Memory B cell (primary cell): ENCODE results near the gene PHF21A.

Experiments
- ATAC-seq: fragments of 150-1000 bp; cut with Tn5 transposase; 2 replicates; pipeline ENCODE4 v1.10.0; 2021; ENCODE audit warnings: low read depth, mild to moderate bottlenecking, moderate library complexity
- DNase-seq, 2 donors: peaks; one replicate each; pipeline ENCODE4 v3.0.0; 2022; ENCODE audit warnings: low spot score in 2 of 2
- H3K27ac Mint-ChIP-seq: one replicate; pipeline ENCODE4 v1.8.0; 2022; ENCODE audit warnings: mild to moderate bottlenecking, moderate library complexity, mixed read lengths
- H3K27me3 Mint-ChIP-seq: one replicate; pipeline ENCODE4 v1.8.0; 2022; ENCODE audit warnings: mixed read lengths
- H3K36me3 Mint-ChIP-seq: one replicate; pipeline ENCODE4 v1.8.0; 2022; ENCODE audit warnings: mild to moderate bottlenecking, mixed read lengths
- H3K4me1 Mint-ChIP-seq: one replicate; pipeline ENCODE4 v1.8.0; 2022; ENCODE audit warnings: mixed read lengths
- H3K4me3 Mint-ChIP-seq: one replicate; pipeline ENCODE4 v1.8.0; 2022; ENCODE audit warnings: mild to moderate bottlenecking, moderate library complexity, mixed read lengths
- H3K9me3 Mint-ChIP-seq: one replicate; pipeline ENCODE4 v1.8.0; 2022; ENCODE audit warnings: mixed read lengths

The PHF21A gene

DNA sequence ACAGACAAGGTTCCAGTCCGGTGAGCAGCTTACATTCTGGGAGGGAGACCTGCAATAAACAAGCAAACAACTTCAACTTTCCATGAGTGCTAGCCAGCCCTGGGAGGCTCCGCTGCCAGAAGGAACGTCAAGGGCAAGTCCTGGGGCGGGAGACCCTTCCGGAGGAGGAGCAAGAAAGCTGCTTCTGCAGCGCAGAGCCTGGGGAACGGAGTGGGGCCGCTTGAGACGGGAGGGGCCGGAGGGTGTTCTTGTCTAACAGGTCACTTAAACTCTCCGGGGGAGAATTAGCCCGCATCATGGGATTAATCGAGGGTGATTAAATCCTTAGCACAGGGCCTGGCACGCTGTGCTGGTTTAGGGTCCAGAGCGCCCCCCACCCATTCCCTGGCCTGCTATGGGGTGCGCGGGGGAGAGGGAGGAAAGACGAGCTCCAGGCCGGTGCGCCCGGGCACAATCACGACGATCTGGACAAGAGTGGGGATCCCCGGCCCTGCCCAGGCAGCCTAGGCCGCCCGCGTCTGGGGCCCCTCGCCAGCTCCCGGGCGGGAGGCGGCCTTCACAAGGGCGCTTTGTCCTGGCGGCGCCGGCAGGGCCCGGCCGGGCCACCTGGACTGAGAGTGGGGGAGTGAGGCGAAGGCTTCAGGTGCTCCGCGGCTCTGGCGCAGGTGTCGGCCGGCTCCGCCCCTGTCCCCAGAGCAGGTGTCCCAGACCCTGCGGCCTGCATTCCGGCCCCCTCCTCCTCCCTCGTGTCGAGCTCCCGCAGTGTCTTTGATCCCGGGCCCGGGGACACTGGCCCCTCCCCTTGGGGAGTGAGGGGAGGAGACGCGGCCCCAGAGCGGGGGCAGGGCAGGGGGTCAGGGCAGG lies 199.5 kb downstream of the PHF21A start:
- H3K36me3 Mint-ChIP-seq: peaks cover 8% of the 10 kb centered on the region

DNA sequence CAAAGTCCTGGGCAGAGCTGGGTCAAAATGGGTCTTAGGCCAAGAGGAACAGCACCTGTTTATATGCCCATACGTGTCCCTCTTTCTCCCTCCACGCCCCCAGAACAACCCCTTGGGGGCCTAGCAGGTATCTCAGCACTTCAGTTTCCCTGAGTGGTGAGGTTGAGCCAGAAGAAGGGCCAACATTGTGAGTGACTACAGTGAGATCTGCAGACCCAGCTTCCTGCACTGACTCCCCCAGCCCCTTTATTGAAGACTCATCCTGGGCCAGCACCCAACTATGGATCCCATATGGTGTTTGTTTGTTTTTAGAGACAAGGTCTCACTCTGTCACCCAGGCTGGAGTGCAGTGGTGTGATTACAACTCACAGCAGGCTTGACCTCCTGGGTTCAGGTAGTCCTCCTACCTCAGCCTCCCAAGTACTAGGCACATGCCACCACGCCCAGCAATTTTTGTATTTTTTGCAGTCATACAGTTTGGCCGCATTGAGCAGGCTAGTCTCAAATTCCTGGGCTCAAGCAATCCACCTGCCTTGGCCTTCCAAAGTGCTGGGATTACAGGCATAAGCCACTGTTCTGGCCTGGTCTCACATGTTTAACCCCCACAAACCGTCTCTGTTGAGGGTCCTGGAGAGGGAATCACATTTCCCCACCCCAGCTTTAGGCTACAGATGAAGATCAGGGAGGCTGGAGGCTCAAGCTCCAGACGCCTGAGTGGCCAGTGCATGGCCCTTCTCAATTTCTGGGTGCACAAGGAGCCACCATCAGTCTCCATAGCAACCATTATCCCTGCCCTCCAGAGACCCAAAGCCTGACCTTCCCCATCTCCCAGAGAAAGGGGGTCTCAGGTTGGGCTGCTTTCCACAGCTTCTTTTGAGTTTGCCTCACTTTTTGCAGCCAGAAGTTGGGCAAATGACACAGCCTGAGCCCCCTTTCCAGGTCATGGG lies 200.4 kb downstream of the PHF21A start:
- H3K36me3 Mint-ChIP-seq: peaks cover 8% of the 10 kb centered on the region
- ATAC-seq: no peak
- no peak for DNase-seq
- H3K27ac Mint-ChIP-seq: peak overlapping the region; percentile 74
- H3K4me3 Mint-ChIP-seq: peak overlapping the region; percentile 82
- no peaks in the 10 kb centered on the region for H3K9me3 Mint-ChIP-seq
- peaks cover 47% of the 10 kb centered on the region for H3K4me1 Mint-ChIP-seq
- no peaks in the 10 kb centered on the region for H3K27me3 Mint-ChIP-seq

More for the DNA sequence above, 199.5 kb downstream of the PHF21A start:
- DNase-seq: no peak
- Mint-ChIP-seq H3K4me3 (peak overlapping the region; percentile 82), H3K4me1 (peaks cover 40% of the 10 kb centered on the region), H3K27me3 (no peaks in the 10 kb centered on the region), H3K27ac (peak overlapping the region; percentile 74), H3K9me3 (no peaks in the 10 kb centered on the region)
- no peak for ATAC-seq

DNA sequence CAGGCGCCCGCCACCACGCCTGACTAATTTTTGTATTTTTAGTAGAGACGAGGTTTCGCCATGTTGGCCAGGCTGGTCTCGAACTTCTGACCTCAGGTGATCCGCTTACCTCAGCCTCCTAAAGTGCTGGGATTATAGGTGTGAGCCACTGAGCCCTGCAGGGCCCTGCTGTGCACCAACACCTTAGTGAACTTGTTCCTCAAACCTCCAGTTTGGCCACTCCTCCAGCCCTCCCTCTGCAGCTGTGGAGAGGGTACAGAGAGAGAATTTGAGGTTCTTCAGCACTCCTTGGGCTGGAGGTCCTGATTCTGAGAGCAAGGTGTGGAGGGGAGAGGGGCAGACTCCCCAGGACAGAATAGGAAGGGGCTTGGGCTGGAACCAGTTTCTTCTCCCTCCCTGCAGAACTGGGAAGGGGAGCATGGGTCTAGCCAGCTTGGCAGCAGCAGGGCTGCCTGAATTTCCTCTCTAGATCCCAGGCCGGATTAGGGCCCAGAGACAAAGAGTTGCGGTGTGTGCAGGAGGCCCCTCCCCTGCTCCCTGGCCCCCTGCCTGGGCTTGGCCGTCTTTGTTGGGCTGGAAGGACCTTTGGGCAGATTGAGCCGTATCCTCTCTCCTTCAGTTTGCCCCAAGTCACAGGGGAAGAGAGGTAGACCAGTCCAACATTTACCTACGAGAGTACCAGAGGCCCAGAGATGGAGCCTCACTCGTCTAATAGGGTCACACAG lies 201.3 kb downstream of the PHF21A start:
- peak overlapping the region; percentile 89 for H3K4me3 Mint-ChIP-seq
- H3K4me1 Mint-ChIP-seq: peaks cover 47% of the 10 kb centered on the region
- no peak for ATAC-seq
- DNase-seq: no peak
- H3K27ac Mint-ChIP-seq: peak overlapping the region; percentile 88
- H3K27me3 Mint-ChIP-seq: no peaks in the 10 kb centered on the region
- peaks cover 10% of the 10 kb centered on the region for H3K36me3 Mint-ChIP-seq
- no peaks in the 10 kb centered on the region for H3K9me3 Mint-ChIP-seq

DNA sequence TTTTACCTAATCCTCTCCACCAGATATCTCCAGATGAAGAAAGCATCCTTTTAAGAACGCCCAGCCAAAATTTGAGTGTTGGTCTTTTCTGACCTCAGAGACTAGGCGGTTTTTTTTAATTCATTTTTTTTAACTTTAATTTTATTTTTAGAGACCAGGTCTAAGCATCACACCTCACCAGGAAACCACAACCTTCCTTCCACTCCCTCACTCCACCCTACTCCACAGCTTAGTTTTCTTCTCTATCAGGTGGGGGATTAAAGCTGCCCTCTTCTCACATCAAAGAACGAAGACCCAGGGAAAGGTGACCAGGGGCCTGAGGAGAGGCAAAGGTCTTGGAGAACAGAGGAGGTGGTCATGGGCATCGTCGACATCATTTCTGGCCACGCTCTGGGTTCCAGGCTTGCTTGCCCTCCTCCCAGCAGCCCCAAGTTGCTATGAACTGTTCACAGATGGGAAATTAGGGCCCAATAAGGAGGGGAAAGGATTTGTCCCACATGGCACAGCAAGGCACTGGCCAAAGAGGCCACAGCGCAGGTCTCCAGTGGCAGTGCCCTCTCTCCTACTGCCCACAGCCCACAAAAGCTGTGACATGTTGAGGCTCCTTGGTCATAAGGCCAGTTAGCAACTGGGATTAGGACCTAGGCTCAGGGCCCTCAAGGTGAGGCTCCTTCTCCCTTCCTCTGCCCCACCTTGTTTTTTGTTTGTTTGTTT lies 202.1 kb downstream of the PHF21A start:
- no peaks in the 10 kb centered on the region for H3K27me3 Mint-ChIP-seq
- H3K27ac Mint-ChIP-seq: peak overlapping the region; percentile 88
- peaks cover 6% of the 10 kb centered on the region for H3K36me3 Mint-ChIP-seq
- DNase-seq: no peak
- H3K4me1 Mint-ChIP-seq: peaks cover 42% of the 10 kb centered on the region
- no peaks in the 10 kb centered on the region for H3K9me3 Mint-ChIP-seq
- no peak for ATAC-seq
- peak overlapping the region; percentile 89 for H3K4me3 Mint-ChIP-seq

DNA sequence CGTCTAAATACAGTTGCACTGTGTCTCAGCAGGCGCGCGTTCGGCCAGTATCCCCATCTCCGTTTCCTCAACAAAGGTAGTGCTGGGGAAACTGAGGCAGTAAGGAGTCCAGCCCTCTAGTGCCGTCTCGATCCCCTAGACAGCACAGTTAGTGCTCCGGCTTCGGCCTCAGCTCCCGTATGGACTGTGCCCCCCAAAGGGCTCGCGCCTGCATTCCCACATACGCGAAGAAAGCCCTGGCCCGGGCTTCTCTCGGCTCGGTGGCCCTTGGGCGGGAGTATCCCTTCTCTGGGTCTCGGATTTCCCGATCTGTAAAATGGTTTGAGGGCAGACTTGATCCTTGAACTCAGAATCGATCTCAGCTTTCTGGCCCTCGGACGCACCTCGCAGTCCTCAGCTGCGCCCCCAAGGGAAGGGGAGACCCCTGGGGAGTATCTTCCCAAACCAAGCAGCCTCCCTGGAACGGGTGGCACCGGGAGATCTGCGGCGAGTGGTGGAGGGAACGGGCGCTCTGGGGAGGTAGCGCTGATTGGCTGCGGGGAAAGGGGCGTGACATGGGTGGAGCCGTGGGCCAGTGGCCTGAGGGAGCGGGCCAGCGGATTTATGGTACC lies 202.8 kb downstream of the PHF21A start:
- peak overlapping the region; percentile 88 for H3K27ac Mint-ChIP-seq
- DNase-seq (no peak), ATAC-seq (no peak)
- H3K4me3 Mint-ChIP-seq: peak overlapping the region; percentile 89
- H3K27me3 Mint-ChIP-seq: no peaks in the 10 kb centered on the region
- no peaks in the 10 kb centered on the region for H3K9me3 Mint-ChIP-seq
- peaks cover 11% of the 10 kb centered on the region for H3K36me3 Mint-ChIP-seq
- peaks cover 41% of the 10 kb centered on the region for H3K4me1 Mint-ChIP-seq

DNA sequence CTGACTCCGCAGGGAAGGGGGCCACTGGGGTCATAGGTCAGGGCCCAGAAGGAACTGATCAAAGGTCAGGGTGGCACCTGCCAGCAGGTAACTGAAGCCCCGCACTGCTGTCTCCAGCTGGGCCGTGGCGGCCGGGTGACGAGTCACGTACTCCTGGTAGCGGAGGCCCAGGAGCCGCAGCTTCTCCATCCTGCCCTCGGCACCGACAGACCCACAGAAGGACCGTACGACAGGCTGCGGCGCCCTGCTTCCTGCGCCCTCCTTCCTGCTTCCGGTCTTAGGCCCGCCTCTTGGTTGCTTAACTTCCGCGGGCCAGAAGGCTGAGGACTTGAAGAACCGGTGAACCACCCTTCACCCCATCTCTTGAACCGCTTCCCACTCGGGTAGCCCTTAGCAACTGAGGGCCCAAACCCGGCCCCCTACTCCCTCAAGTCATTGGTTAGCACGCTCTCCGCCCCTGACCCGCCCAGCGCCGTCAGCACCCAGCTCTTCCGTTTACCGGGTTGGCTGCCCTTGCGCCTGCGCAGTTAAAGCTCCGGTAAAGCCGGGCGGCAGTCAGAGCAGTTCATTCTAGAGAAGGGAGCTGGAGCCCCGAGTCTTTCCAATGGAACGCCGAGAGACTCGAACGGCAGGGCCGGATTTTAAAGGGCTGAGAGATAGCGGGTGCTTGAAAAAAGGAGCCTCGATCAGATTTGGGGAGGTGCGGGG lies 203.5 kb downstream of the PHF21A start, which contains the start of gene PEX16:
Gene PEX16 (minus strand): TSS at position 255 of the 708 bp plus-strand sequence. CDS start 66 bp downstream, at position 189.
- Mint-ChIP-seq H3K4me1 (peaks cover 39% of the 10 kb centered on the region), H3K27ac (peak within 1 kb of the TSS; percentile 88), H3K9me3 (no peaks in the 10 kb centered on the region), H3K27me3 (no peaks in the 10 kb centered on the region), H3K4me3 (peak within 1 kb of the TSS; percentile 89), H3K36me3 (peaks cover 9% of the 10 kb centered on the region)
- DNase-seq: peak; percentile 84 to 91
- peak; percentile 83 for ATAC-seq

DNA sequence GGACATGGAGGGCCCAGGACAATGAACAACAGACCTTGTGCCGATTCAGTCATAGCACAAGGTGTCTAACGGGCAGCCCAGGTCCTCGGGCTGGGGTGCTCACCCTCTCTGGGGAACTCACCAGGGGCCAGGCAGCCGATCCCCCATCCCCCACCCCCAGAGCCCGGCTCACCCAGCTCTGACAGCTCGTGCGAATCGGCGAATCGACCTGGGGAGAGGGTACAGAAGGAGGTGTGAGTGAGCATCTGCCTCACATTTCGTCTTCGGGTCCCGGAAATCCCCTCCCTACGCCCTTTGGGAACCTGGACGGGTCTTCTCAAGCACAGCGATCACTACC lies 204.0 kb downstream of the PHF21A start:
- H3K4me3 Mint-ChIP-seq: peak overlapping the region; percentile 89
- no peaks in the 10 kb centered on the region for H3K27me3 Mint-ChIP-seq
- ATAC-seq: peak; percentile 1
- peaks cover 39% of the 10 kb centered on the region for H3K4me1 Mint-ChIP-seq
- no peak for DNase-seq
- no peaks in the 10 kb centered on the region for H3K9me3 Mint-ChIP-seq
- H3K27ac Mint-ChIP-seq: peak overlapping the region; percentile 88
- peaks cover 9% of the 10 kb centered on the region for H3K36me3 Mint-ChIP-seq

DNA sequence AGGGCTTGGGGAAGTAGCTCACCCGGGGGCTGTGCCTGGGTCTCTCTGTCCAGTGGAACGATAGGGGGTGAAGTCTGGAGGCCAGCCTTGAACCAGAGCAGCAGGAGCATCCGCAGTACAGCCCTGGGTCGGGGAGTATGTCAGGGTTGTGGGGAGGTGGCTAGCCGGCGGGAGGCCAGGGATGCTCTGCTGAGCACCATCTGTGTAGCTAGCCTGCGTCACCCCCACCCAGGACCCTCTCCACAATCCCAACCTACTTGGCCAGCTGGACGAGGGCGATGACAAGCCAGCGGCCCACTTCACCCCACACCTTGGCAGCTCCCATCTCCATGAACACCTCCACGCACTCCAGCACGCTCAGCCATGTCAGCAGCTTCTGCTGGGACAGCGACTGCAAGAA lies 205.8 kb downstream of the PHF21A start:
- Mint-ChIP-seq H3K27ac (no peak overlapping the region), H3K4me3 (no peak overlapping the region), H3K27me3 (no peaks in the 10 kb centered on the region), H3K9me3 (no peaks in the 10 kb centered on the region), H3K36me3 (peaks cover 22% of the 10 kb centered on the region), H3K4me1 (peaks cover 31% of the 10 kb centered on the region)
- no peak for ATAC-seq
- no peak for DNase-seq

DNA sequence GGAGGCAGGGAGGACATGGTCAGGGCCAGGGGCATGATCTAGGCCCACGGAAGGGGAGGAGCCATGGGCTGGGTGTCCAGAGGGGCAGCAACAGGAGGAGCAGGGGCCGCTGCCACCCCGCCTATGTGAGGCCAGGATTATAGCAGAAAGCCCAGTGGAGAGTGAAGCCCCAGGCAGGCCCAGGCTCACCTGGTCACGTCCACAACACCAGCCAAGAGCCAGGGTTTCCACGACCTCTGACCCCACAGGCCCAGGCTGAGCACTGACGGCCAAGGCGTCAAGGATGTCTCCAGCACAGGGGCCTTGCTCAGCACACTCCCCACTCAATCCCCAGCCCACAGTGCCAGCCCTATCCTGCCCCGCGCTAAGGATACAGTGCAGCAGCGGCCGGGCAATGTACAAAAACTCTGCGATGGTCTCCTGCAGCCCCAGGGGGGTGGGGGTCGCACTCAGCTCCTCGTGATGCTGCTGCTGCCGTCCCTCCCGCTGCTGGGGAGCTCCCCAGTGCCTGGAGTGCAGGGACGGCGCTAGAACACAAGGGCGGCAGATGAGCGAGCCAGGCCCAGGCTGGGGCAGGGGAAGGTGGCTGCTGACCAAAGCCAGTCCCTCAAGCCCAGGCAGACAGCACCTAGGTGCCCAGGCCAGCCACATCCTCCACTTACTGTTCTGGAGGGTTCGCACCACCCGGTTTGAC lies 207.2 kb downstream of the PHF21A start:
- Mint-ChIP-seq H3K4me3 (no peak overlapping the region), H3K27me3 (no peaks in the 10 kb centered on the region), H3K4me1 (peaks cover 18% of the 10 kb centered on the region), H3K27ac (no peak overlapping the region), H3K36me3 (peaks cover 28% of the 10 kb centered on the region), H3K9me3 (no peaks in the 10 kb centered on the region)
- ATAC-seq (no peak), DNase-seq (no peak)

DNA sequence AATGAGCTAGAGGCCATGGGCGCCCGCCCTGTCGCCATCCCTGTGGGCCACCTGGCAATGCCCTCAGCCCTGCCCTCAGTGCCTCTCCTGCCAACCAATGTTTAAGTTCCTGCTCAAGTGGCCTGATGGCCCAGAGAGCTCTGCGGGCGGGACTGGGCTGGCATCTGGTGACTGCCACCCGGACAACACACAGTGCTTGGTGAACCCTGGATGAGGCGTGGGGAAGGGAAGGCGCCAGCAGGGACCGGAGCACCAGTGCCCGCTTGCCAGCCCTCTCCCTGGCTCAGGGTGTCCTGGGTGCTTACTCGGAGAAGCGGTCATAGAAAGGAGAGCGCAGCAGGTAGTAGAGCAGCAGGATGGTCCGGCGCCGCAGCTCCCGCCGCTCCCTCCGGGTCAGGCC lies 207.7 kb downstream of the PHF21A start:
- Mint-ChIP-seq H3K4me3 (no peak overlapping the region), H3K27ac (no peak overlapping the region), H3K9me3 (no peaks in the 10 kb centered on the region), H3K27me3 (no peaks in the 10 kb centered on the region), H3K4me1 (peaks cover 15% of the 10 kb centered on the region), H3K36me3 (peaks cover 28% of the 10 kb centered on the region)
- DNase-seq (no peak), ATAC-seq (no peak)

DNA sequence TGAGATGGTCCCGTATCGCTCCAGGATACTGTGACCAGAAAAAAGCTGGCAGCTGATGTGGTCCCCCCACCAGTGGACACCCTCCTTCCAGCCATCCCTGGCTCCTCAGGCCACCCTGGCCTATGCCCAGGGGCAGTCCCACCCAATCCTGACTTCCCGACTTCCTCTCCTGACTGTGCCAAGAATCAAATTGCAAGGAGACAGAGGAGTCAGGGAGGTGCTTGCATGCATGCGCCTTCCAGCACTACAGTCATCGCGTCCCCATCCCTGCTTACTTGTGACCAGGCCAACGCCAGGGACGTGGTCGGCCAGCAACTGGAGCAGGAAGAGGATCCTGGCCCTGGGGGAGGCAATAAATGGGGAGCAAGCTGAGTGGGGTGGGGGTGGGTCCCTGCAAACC lies 210.6 kb downstream of the PHF21A start:
- ATAC-seq: no peak
- Mint-ChIP-seq H3K36me3 (peaks cover 28% of the 10 kb centered on the region), H3K27ac (no peak overlapping the region), H3K9me3 (no peaks in the 10 kb centered on the region), H3K4me3 (no peak overlapping the region), H3K27me3 (no peaks in the 10 kb centered on the region), H3K4me1 (peaks cover 15% of the 10 kb centered on the region)
- DNase-seq: no peak
